GM18951 (cell line): ENCODE results near the gene ST7L.
"Not testable (repeated sequence)": the region's sequence is repeated elsewhere in the genome, so short reads cannot be mapped to it uniquely, and the experiment has no call there.

ENCODE experiments used
- POLR2A ChIP-seq: IDR thresholded peaks from 4 replicates; pipeline ENCODE4 v1.6.1; 2011; ENCODE audit warnings: mild to moderate bottlenecking; ENCODE audit not compliant: insufficient read length, insufficient read depth; ENCODE audit errors: extremely low read depth
- in situ Hi-C: fragments of 300-500 bp; cut with MboI; formaldehyde crosslinking; loops from one replicate; pipeline ENCODE4 v1.12.0; 2022; ENCODE audit warnings: low sequenced_read_pairs, mixed read lengths, inconsistent platforms; ENCODE audit not compliant: unreplicated experiment

Gene ST7L

GRCh38 chr1:112629256-112629655 lies 10.3 kb upstream of the ST7L start:
- in situ Hi-C loops: no loop called here
- TF ChIP-seq POLR2A: no peak

GRCh38 chr1:112628516-112628915 lies 9.6 kb upstream of the ST7L start:
- no peak for TF ChIP-seq POLR2A
- in situ Hi-C loops: no loop called here

- TF ChIP-seq POLR2A: no peak
- in situ Hi-C loops: no loop called here
These were observed 7.9 kb upstream of the ST7L start for GRCh38 chr1:112626887-112627286.

- no peak for TF ChIP-seq POLR2A
- in situ Hi-C loops: no loop called here
These were observed 7.3 kb upstream of the ST7L start for GRCh38 chr1:112626193-112626592.

- no peak for TF ChIP-seq POLR2A
- in situ Hi-C loops: no loop called here
These were observed 6.8 kb upstream of the ST7L start for GRCh38 chr1:112625696-112626095.

GRCh38 chr1:112624493-112624892 lies 5.6 kb upstream of the ST7L start:
- in situ Hi-C loops: not testable (repeated sequence)

GRCh38 chr1:112620377-112620695 lies 1.4 kb upstream of the ST7L start:
- in situ Hi-C loops: no loop called here
- TF ChIP-seq POLR2A: no peak

GRCh38 chr1:112619518-112620376 lies 806 bp upstream of the ST7L start, which contains the start of gene CAPZA1:
TSS of gene CAPZA1 (plus strand) at chr1:112619832. CDS start at chr1:112619845, 13 bp downstream.
- TF ChIP-seq POLR2A: peak; percentile 94
- in situ Hi-C loops: loop anchor here (5.0 to 10.0 kb wide), 3 partner anchors 88 to 225 kb away; partner anchors contain the start of genes CTTNBP2NL, RHOC and WNT2B

- no peak for TF ChIP-seq POLR2A
- in situ Hi-C loops: loop anchor here (5.0 to 10.0 kb wide), 3 partner anchors 89 to 223 kb away; partner anchors contain the start of genes CTTNBP2NL, RHOC and WNT2B
These were observed 724 bp downstream of the ST7L start for GRCh38 chr1:112618114-112618720.

GRCh38 chr1:112614460-112615065 lies 4.4 kb downstream of the ST7L start:
- in situ Hi-C loops: loop anchor here (5.0 to 10.0 kb wide), 3 partner anchors 93 to 220 kb away; partner anchors contain the start of genes CTTNBP2NL, RHOC and WNT2B
- TF ChIP-seq POLR2A: no peak

- TF ChIP-seq POLR2A: no peak
- in situ Hi-C loops: no loop called here
These were observed 13.2 kb downstream of the ST7L start for GRCh38 chr1:112605633-112606327.

- in situ Hi-C loops: no loop called here
- TF ChIP-seq POLR2A: no peak
These were observed 15.4 kb downstream of the ST7L start for GRCh38 chr1:112603541-112603940.

GRCh38 chr1:112603012-112603411 lies 15.9 kb downstream of the ST7L start:
- in situ Hi-C loops: no loop called here

More at GRCh38 chr1:112603012-112603411, 15.9 kb downstream of the ST7L start:
- no peak for TF ChIP-seq POLR2A
